ENCODE measurements around the gene WFDC11.

- TF ChIP-seq EZH2 (IDR thresholded peaks at IDR 0.05; ENCODE audit: low read length, missing control alignments) (no peak), CTCF (conservative IDR thresholded peaks at IDR 0.05 in 1 of 2, IDR thresholded peaks at IDR 0.05 in 1 of 2; ENCODE audit: low read depth in 1 of 2, low read length in 2 of 2) (no peak)
These were observed 2.7 kb upstream of the WFDC11 start for GRCh38 chr20:45672765-45673164.

Measured in fibroblast of lung (primary cell).